HK-2 (cell line): ENCODE results near the gene CD14.
"Not testable (repeated sequence)": the region's sequence is repeated elsewhere in the genome, so short reads cannot be mapped to it uniquely, and the experiment has no call there.

ENCODE experiments used
- DNase-seq: peaks from one replicate; pipeline ENCODE4 v3.0.0-alpha.2; 2018; ENCODE audit not compliant: unreplicated experiment

CD14 gene

GRCh38 chr5:140596321-140596741 is 36.6 kb downstream of the CD14 start:
- DNase-seq, result no peak

- DNase-seq, result no peak
These were observed 37.3 kb downstream of the CD14 start for GRCh38 chr5:140595538-140596300.

- DNase-seq, result no peak
These were observed 38.8 kb downstream of the CD14 start for GRCh38 chr5:140594169-140594568.

- not testable (repeated sequence) for DNase-seq
These were observed 39.9 kb downstream of the CD14 start for GRCh38 chr5:140593070-140593469.

GRCh38 chr5:140591747-140592372 is 41.1 kb downstream of the CD14 start:
- DNase-seq, result no peak

GRCh38 chr5:140590861-140591260 is 42.1 kb downstream of the CD14 start:
- DNase-seq, result no peak

- no peak for DNase-seq
These were observed 44.5 kb downstream of the CD14 start for GRCh38 chr5:140588311-140589070.

- no peak for DNase-seq
These were observed 45.5 kb downstream of the CD14 start for GRCh38 chr5:140587495-140587894.
